AG10803 (cell line): ENCODE measurements around the gene ITGB3.

Experiments
- DNase-seq: peaks from one replicate; pipeline ENCODE4 v3.0.0; 2010; ENCODE audit warnings: low read depth
- H3K4me3 ChIP-seq: 2 replicates; pipeline ENCODE4 v1.5.1; 2011; ENCODE audit warnings: mild to moderate bottlenecking, low read length, control low read depth
- TF ChIP-seq, protein P1 (sequence below): conservative IDR thresholded peaks from 2 replicates; pipeline ENCODE4 v1.5.1; 2011; ENCODE audit warnings: mild to moderate bottlenecking, low read length, control low read depth, inconsistent platforms

ITGB3 gene

GRCh38 chr17:47295037-47295873, 41.6 kb downstream of the ITGB3 start:
- no peak for DNase-seq
- no peak overlapping the region for H3K4me3 ChIP-seq
- TF ChIP-seq, protein P1, sequence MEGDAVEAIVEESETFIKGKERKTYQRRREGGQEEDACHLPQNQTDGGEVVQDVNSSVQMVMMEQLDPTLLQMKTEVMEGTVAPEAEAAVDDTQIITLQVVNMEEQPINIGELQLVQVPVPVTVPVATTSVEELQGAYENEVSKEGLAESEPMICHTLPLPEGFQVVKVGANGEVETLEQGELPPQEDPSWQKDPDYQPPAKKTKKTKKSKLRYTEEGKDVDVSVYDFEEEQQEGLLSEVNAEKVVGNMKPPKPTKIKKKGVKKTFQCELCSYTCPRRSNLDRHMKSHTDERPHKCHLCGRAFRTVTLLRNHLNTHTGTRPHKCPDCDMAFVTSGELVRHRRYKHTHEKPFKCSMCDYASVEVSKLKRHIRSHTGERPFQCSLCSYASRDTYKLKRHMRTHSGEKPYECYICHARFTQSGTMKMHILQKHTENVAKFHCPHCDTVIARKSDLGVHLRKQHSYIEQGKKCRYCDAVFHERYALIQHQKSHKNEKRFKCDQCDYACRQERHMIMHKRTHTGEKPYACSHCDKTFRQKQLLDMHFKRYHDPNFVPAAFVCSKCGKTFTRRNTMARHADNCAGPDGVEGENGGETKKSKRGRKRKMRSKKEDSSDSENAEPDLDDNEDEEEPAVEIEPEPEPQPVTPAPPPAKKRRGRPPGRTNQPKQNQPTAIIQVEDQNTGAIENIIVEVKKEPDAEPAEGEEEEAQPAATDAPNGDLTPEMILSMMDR: no peak

DNA sequence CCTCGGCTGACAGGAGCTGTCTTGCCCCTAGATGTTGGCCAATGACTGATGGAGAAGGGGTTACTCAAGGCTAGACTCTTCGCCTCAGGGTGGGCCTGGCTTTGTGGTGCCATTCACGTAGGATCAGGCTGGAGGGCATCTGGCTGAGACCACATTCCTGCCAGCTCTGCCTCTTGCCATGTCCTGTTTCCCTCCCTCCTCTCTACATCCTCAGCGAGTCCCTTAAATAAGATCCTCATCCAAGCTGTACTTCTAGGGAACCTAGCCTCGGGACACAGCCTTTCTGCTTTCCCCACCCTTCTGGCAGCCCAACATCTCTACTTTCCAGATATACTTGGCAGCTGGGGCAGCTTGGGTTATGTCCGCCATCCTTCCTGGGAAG, 42.2 kb downstream of the ITGB3 start:
- DNase-seq: no peak
- no peak overlapping the region for H3K4me3 ChIP-seq

DNA sequence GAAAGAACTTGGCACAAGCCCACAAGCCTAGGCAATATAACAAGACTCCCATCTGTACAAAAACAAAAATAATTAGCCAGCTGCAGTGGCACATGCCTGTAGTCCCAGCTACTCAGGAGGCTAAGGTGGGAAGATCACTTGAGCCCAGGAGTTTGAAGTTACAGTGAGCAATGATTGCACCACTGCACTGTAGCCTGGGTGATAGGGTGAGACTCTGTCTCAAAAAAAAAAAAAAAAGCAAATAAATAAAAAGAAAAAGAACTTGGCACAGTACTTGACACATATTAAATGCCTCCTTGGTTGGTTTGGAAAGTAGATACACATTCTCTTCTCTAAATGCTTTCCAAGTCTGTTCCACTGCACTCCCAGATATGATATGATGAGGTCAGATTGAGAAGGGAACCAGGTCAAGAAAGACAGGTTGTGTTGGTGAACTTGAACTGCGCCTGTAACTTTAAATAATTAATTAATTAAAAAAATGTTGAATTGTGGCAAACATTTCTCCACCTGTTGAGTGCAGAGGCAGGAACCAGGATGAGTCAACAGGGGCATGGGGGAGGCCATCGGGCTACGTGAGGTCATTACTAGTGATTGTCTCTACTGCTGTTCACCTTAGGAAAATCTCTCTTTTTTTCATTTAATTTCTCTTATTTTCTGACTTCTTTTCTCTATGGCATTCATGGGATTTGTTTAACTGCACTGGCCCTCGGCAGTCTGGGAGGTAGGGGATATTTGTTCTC, 44.2 kb downstream of the ITGB3 start:
- no peak for DNase-seq
- TF ChIP-seq, protein P1: no peak
- no peak overlapping the region for H3K4me3 ChIP-seq

More for the DNA sequence above, 42.2 kb downstream of the ITGB3 start:
- TF ChIP-seq, protein P1: no peak

GRCh38 chr17:47298712-47299111, 45.1 kb downstream of the ITGB3 start:
- TF ChIP-seq, protein P1: no peak
- H3K4me3 ChIP-seq: no peak overlapping the region
- DNase-seq: no peak

DNA sequence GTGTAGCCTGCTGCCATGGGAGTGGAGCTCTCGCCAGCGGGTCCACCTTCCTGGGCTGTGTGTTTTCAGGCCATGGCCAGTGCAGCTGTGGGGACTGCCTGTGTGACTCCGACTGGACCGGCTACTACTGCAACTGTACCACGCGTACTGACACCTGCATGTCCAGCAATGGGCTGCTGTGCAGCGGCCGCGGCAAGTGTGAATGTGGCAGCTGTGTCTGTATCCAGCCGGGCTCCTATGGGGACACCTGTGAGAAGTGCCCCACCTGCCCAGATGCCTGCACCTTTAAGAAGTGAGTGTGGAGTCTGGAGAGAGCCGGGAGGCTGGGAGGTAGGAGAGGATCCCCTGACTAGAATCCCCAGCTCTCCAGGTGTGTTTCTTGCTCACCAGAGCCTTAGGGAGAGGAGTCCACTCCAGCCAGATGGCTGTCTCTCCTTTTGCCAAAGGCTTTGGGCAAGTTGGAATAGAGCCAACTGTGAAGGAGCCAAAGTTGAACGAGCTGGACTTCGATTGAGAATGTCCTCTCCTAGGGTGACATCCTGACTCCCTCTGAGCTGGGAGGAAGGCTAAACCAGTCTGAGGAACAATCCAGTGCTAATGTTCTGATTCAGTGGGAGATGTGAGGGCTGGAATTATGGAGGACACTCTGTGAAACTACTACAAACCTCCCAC, 45.7 kb downstream of the ITGB3 start:
- DNase-seq: no peak
- TF ChIP-seq, protein P1: no peak
- no peak overlapping the region for H3K4me3 ChIP-seq

GRCh38 chr17:47300718-47301117, 47.1 kb downstream of the ITGB3 start:
- TF ChIP-seq, protein P1: no peak
- no peak overlapping the region for H3K4me3 ChIP-seq
- DNase-seq: no peak
